ENCODE data around the gene STOX1.

STOX1 gene, protein sequence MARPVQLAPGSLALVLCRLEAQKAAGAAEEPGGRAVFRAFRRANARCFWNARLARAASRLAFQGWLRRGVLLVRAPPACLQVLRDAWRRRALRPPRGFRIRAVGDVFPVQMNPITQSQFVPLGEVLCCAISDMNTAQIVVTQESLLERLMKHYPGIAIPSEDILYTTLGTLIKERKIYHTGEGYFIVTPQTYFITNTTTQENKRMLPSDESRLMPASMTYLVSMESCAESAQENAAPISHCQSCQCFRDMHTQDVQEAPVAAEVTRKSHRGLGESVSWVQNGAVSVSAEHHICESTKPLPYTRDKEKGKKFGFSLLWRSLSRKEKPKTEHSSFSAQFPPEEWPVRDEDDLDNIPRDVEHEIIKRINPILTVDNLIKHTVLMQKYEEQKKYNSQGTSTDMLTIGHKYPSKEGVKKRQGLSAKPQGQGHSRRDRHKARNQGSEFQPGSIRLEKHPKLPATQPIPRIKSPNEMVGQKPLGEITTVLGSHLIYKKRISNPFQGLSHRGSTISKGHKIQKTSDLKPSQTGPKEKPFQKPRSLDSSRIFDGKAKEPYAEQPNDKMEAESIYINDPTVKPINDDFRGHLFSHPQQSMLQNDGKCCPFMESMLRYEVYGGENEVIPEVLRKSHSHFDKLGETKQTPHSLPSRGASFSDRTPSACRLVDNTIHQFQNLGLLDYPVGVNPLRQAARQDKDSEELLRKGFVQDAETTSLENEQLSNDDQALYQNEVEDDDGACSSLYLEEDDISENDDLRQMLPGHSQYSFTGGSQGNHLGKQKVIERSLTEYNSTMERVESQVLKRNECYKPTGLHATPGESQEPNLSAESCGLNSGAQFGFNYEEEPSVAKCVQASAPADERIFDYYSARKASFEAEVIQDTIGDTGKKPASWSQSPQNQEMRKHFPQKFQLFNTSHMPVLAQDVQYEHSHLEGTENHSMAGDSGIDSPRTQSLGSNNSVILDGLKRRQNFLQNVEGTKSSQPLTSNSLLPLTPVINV

GRCh38 chr10:68826764-68827591 is at the start of gene STOX1:
Gene STOX1, plus strand, starts transcription at chr10:68827531. Its CDS starts 93 bp downstream, at chr10:68827624.
- TF ChIP-seq, protein P1, sequence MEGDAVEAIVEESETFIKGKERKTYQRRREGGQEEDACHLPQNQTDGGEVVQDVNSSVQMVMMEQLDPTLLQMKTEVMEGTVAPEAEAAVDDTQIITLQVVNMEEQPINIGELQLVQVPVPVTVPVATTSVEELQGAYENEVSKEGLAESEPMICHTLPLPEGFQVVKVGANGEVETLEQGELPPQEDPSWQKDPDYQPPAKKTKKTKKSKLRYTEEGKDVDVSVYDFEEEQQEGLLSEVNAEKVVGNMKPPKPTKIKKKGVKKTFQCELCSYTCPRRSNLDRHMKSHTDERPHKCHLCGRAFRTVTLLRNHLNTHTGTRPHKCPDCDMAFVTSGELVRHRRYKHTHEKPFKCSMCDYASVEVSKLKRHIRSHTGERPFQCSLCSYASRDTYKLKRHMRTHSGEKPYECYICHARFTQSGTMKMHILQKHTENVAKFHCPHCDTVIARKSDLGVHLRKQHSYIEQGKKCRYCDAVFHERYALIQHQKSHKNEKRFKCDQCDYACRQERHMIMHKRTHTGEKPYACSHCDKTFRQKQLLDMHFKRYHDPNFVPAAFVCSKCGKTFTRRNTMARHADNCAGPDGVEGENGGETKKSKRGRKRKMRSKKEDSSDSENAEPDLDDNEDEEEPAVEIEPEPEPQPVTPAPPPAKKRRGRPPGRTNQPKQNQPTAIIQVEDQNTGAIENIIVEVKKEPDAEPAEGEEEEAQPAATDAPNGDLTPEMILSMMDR (conservative IDR thresholded peaks at IDR 0.05): no peak
- H3K27ac ChIP-seq: peak within 1 kb of the TSS; percentile 67

GRCh38 chr10:68781613-68782574 is 45.4 kb upstream of the STOX1 start:
- no peak overlapping the region for H3K27ac ChIP-seq
- TF ChIP-seq, protein P1 (conservative IDR thresholded peaks at IDR 0.05): no peak

GRCh38 chr10:68784476-68784875 is 42.9 kb upstream of the STOX1 start:
- no peak overlapping the region for H3K27ac ChIP-seq
- TF ChIP-seq, protein P1 (conservative IDR thresholded peaks at IDR 0.05): no peak

DNA sequence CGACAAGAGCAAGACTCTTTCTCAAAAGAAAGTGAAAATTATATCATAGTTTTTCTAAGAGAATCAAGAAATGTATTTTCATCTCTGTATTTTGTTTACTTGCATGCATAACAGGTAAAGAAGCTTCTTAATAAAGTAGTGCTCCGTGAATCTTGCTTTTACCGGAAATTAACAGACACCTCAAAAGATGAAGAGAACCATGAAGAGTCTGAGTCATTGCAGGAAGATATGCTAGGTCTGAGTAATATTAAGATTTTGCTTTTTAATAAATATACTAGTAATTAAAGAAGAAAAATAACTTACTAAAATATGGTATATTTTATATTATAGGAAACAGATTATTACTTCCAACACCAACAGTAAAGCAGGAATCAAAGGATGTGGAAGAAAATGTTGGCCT is 39.5 kb upstream of the STOX1 start:
- no peak overlapping the region for H3K27ac ChIP-seq
- TF ChIP-seq, protein P1 (conservative IDR thresholded peaks at IDR 0.05): no peak

DNA sequence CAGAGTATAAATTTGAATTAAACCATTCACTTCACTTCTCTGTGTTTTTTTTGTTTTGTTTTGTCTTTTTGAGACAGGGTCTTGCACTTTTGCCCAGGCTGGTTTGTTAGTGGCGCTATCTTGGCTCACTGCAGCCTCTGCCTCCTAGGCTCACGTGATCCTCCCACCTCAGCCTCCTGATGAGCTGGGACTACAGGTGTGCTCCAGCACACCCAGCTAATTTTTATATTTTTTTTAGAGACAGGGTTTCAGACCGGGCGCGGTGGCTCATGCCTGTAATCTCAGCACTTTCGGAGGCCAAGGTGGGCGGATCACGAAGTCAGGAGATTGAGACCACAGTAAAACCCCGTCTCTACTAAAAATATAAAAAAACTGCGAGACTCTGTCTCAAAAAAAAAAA is 36.9 kb upstream of the STOX1 start:
- no peak overlapping the region for H3K27ac ChIP-seq
- TF ChIP-seq, protein P1 (conservative IDR thresholded peaks at IDR 0.05): no peak

DNA sequence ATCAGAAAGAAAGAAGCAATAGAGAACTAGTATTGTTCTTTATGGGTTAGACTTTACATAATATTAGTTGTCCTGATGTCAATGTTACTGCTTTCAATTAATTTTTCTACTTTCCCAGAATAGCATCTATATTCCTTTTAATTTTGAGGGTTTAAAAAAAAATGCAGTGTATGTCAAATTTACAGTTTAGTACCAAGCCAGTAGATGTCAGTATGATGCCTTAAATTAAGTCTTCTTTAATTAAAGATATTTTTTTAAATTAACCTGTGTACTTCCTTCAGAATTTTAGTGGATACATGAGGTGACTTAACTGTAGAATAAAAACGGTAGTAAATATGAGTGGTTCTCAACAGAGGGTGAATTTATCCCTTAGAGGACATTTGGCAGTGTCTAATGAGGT is 35.2 kb upstream of the STOX1 start:
- H3K27ac ChIP-seq: no peak overlapping the region
- TF ChIP-seq, protein P1 (conservative IDR thresholded peaks at IDR 0.05): peak; percentile 50

All from VCaP (cell line).